ENCODE data around the gene ITGB2. TPM values are rescaled to one million over a fixed set of nuclear protein-coding genes. Genes with fewer than 3 reads are reported as not detected.
"Not testable (repeated sequence)": the region's sequence is repeated elsewhere in the genome, so short reads cannot be mapped to it uniquely, and the experiment has no call there.

ITGB2 gene
- polyA plus RNA-seq, 5 donors: 7.3 to 16.1 (median 8.6) TPM

- DNase-seq: no peak
Observed at GRCh38 chr21:44943005-44943685, 22.4 kb upstream of the ITGB2 start.

GRCh38 chr21:44942566-44942965, 21.9 kb upstream of the ITGB2 start:
- no peak for DNase-seq

- DNase-seq: no peak
Observed at GRCh38 chr21:44941567-44941966, 20.9 kb upstream of the ITGB2 start.

GRCh38 chr21:44940116-44940631, 19.5 kb upstream of the ITGB2 start:
- no peak for DNase-seq

- DNase-seq: peak; percentile 66 to 76
Observed at GRCh38 chr21:44939532-44940115, 18.9 kb upstream of the ITGB2 start, which contains the start of gene SLX9. TSS of gene SLX9 (plus strand) at chr21:44940029. CDS start at chr21:44940058, 29 bp downstream.

GRCh38 chr21:44938772-44939531, 18.3 kb upstream of the ITGB2 start:
- no peak for DNase-seq

GRCh38 chr21:44935533-44935927, 14.8 kb upstream of the ITGB2 start:
- DNase-seq: no peak

GRCh38 chr21:44934797-44935532, 14.3 kb upstream of the ITGB2 start:
- DNase-seq: no peak

- DNase-seq: no peak
Observed at GRCh38 chr21:44934276-44934675, 13.6 kb upstream of the ITGB2 start.

- no peak for DNase-seq
Observed at GRCh38 chr21:44933918-44934260, 13.2 kb upstream of the ITGB2 start.

- DNase-seq: no peak
Observed at GRCh38 chr21:44933199-44933917, 12.7 kb upstream of the ITGB2 start.

GRCh38 chr21:44932408-44933181, 11.9 kb upstream of the ITGB2 start:
- no peak for DNase-seq

- DNase-seq: no peak
Observed at GRCh38 chr21:44931501-44932407, 11.1 kb upstream of the ITGB2 start.

GRCh38 chr21:44931137-44931500, 10.4 kb upstream of the ITGB2 start:
- DNase-seq: no peak

GRCh38 chr21:44930543-44930981, 9.9 kb upstream of the ITGB2 start:
- no peak for DNase-seq

- no peak for DNase-seq
Observed at GRCh38 chr21:44929799-44930542, 9.3 kb upstream of the ITGB2 start.

- DNase-seq: no peak
Observed at GRCh38 chr21:44929242-44929798, 8.6 kb upstream of the ITGB2 start.

GRCh38 chr21:44928500-44929241, 8.0 kb upstream of the ITGB2 start:
- DNase-seq: not testable (repeated sequence)
